Esophagus muscularis mucosa (tissue), 3 donors: ENCODE measurements around the gene BATF3.

Source experiments
- CTCF ChIP-seq, 3 experiments: fragments of 200-600 bp in 2 of 3; fragments of 450-650 bp in 1 of 3; sonication (generic) in 2 of 3; IDR thresholded peaks; one replicate each; pipeline ENCODE4 v1.5.1; 2017 to 2019; ENCODE audit warnings: antibody characterized with exemption in 3 of 3, mild to moderate bottlenecking in 2 of 3, moderate library complexity in 1 of 3
- POLR2A ChIP-seq: fragments of 450-650 bp; IDR thresholded peaks from one replicate; pipeline ENCODE4 v1.6.1; 2017; ENCODE audit warnings: antibody characterized with exemption, moderate library complexity, mild to moderate bottlenecking, low read depth
- POLR2AphosphoS5 ChIP-seq, 2 donors: sonication (generic); formaldehyde crosslinking; IDR thresholded peaks; one replicate each; pipeline ENCODE4 v1.6.1; 2017; ENCODE audit warnings: antibody characterized with exemption in 2 of 2

- TF ChIP-seq POLR2AphosphoS5 (IDR thresholded peaks at IDR 0.05) (no peak), CTCF (IDR thresholded peaks at IDR 0.05) (no peak), POLR2A (no peak)
These were observed 57.7 kb downstream of the BATF3 start for GRCh38 chr1:212641956-212642355.
